ENCODE measurements around the gene GABARAP. TPM values are rescaled to one million over a fixed set of nuclear protein-coding genes. Genes with fewer than 3 reads are reported as not detected.

Gene GABARAP
- total and polyA plus RNA-seq, 10 of the 15 experiments (the other 5 are each of a cell fraction or from before 2014, with no cell fraction given) = 134 to 613 (median 285) TPM

GRCh38 chr17:7217113-7217987, 24.9 kb downstream of the GABARAP start:
- no peaks in the 10 kb centered on the region for H4K20me1 ChIP-seq (ENCODE audit: control insufficient read depth, insufficient read depth)
- peaks cover 0 to 2% of the 10 kb centered on the region in 2 experiments; a peak in 2 of 4 replicates for H3K36me3 ChIP-seq (ENCODE audit: control insufficient read depth in 2 of 2, insufficient read depth in 2 of 2, low read length in 1 of 2)
- in situ Hi-C loops (cut with MboI) (no loop called here), intact Hi-C loops (cut with micrococcal nuclease; ENCODE audit: unreplicated experiment) (no loop called here)
- H3K79me2 ChIP-seq (ENCODE audit: control insufficient read depth, insufficient read depth, low read length) = peaks cover 14% of the 10 kb centered on the region
- H3K4me2 ChIP-seq (ENCODE audit: control insufficient read depth, insufficient read depth) = peak overlapping the region; percentile 17; the same call in 1 of the 2 replicates
- 2% methylated on average over 13 of the region's 32 CpGs for WGBS (ENCODE audit: insufficient coverage, insufficient replicate concordance, low lambda C conversion rate, missing lambda C conversion rate)
- DNase-seq (ENCODE audit: low read depth, low spot score) (no peak), FAIRE-seq (no peak), ATAC-seq (no peak)
- SMC1A ChIA-PET (ENCODE audit: uncharacterized antibody, unreplicated experiment) = no interaction called here
- no TSS peak for BruUV-seq (replicated peaks)
- no peak overlapping the region for H3K27ac ChIP-seq (ENCODE audit: control insufficient read depth, insufficient read depth)
- CTCF ChIA-PET = interaction anchor here (5.1 kb wide), 1 partner anchor 80 kb away, joined by 60 read pairs; no protein-coding TSS in a partner anchor
- RAD21 ChIA-PET (ENCODE audit: unreplicated experiment) = no interaction called here
- H3K27me3 ChIP-seq (replicated peaks in 1 of 2; ENCODE audit: control insufficient read depth in 2 of 2, insufficient read depth in 2 of 2, low read length in 1 of 2) = no peaks in the 10 kb centered on the region
- H3K9me3 ChIP-seq (replicated peaks; ENCODE audit: control insufficient read depth, insufficient read depth, low read length) = no peaks in the 10 kb centered on the region
- POLR2A ChIA-PET = interaction anchor here (0.5 to 3.3 kb wide), 2 partner anchors 22 to 199 kb away, joined by 10 to 12 read pairs; partner anchors contain the start of gene PHF23
- peak overlapping the region; percentile 51; the same call in 1 of the 2 replicates for H3K4me3 ChIP-seq
- peak overlapping the region; percentile 59 for H2AFZ ChIP-seq (ENCODE audit: control insufficient read depth, low read depth, low read length)
- H3K9ac ChIP-seq (ENCODE audit: control insufficient read depth, insufficient read depth, low read length) = peak overlapping the region; percentile 28; the same call in 1 of the 2 replicates
- peaks cover 22% of the 10 kb centered on the region for H3K4me1 ChIP-seq (ENCODE audit: control insufficient read depth, insufficient read depth, low read length)
- TF ChIP-seq, protein P1, sequence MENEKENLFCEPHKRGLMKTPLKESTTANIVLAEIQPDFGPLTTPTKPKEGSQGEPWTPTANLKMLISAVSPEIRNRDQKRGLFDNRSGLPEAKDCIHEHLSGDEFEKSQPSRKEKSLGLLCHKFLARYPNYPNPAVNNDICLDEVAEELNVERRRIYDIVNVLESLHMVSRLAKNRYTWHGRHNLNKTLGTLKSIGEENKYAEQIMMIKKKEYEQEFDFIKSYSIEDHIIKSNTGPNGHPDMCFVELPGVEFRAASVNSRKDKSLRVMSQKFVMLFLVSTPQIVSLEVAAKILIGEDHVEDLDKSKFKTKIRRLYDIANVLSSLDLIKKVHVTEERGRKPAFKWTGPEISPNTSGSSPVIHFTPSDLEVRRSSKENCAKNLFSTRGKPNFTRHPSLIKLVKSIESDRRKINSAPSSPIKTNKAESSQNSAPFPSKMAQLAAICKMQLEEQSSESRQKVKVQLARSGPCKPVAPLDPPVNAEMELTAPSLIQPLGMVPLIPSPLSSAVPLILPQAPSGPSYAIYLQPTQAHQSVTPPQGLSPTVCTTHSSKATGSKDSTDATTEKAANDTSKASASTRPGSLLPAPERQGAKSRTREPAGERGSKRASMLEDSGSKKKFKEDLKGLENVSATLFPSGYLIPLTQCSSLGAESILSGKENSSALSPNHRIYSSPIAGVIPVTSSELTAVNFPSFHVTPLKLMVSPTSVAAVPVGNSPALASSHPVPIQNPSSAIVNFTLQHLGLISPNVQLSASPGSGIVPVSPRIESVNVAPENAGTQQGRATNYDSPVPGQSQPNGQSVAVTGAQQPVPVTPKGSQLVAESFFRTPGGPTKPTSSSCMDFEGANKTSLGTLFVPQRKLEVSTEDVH (IDR thresholded peaks at IDR 0.05; ENCODE audit: low read depth, partially characterized antibody) = no peak
- TF ChIP-seq ZBTB11 (CRISPR knock-in tag; IDR thresholded peaks at IDR 0.05) (no peak), NBN (IDR thresholded peaks at IDR 0.05) (peak; percentile 69), NFXL1 (IDR thresholded peaks at IDR 0.05; ENCODE audit: borderline replicate concordance) (peak; percentile 90), MYB (IDR thresholded peaks at IDR 0.05; ENCODE audit: borderline replicate concordance, low read depth, low read length) (no peak), IKZF2 (IDR thresholded peaks at IDR 0.05) (peak in 1 of 2 experiments; percentile 34; a peak in 1 of 4 replicates), E2F4 (IDR thresholded peaks at IDR 0.05; ENCODE audit: low read depth, low read length) (no peak), SRF (IDR thresholded peaks at IDR 0.05; ENCODE audit: low read depth in 2 of 2, low read length in 2 of 2) (no peak), TARDBP (IDR thresholded peaks at IDR 0.05; ENCODE audit: borderline replicate concordance) (no peak), MYC (IDR thresholded peaks at IDR 0.05; ENCODE audit: insufficient read depth, insufficient read length, insufficient replicate concordance, low read length, severe bottlenecking) (no peak), PBX3 (IDR thresholded peaks at IDR 0.05; ENCODE audit: insufficient replicate concordance, low read depth, low read length) (no peak), MTA2 (IDR thresholded peaks at IDR 0.05; ENCODE audit: low read depth) (peak; percentile 27; the same call in 1 of the 2 replicates), NR2F1 (conservative IDR thresholded peaks at IDR 0.05) (no peak)

Measured in GM12878 (cell line).